Liver (tissue), 2 donors: Measurements from ENCODE around the gene MYBPC2.

Source experiments
- TF ChIP-seq, protein P1 (sequence below): fragments of 150-350 bp; IDR thresholded peaks from 2 replicates; pipeline ENCODE4 v1.5.1; 2017; ENCODE audit warnings: improper control_type of control experiment, low read depth, low read length; ENCODE audit not compliant: missing input control
- TF ChIP-seq, protein P2 (sequence below): IDR thresholded peaks from 2 replicates; pipeline ENCODE4 v1.6.1; 2016; ENCODE audit warnings: antibody characterized with exemption
- TF ChIP-seq, protein P3 (sequence below): IDR thresholded peaks from 2 replicates; pipeline ENCODE4 v1.6.1; 2016; ENCODE audit warnings: antibody characterized with exemption, mild to moderate bottlenecking
- donor health status: healthy.

DNA sequence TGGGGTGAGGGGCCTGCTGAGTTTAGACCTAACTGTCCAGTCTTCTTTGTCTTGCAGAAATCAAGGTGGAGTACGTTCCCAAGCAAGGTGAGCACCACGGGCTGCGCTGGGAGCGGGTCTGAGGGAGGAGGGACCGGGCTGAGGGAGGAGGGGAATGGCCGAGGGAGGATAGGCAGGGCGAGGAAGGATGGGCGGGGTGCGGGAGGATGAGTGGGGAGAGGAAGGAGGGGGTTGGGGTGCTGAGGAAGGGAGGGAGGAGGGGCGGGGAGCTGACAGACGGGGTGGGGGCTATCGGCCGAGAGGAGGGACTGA, 18.5 kb downstream of the MYBPC2 start:
- TF ChIP-seq, protein P1, sequence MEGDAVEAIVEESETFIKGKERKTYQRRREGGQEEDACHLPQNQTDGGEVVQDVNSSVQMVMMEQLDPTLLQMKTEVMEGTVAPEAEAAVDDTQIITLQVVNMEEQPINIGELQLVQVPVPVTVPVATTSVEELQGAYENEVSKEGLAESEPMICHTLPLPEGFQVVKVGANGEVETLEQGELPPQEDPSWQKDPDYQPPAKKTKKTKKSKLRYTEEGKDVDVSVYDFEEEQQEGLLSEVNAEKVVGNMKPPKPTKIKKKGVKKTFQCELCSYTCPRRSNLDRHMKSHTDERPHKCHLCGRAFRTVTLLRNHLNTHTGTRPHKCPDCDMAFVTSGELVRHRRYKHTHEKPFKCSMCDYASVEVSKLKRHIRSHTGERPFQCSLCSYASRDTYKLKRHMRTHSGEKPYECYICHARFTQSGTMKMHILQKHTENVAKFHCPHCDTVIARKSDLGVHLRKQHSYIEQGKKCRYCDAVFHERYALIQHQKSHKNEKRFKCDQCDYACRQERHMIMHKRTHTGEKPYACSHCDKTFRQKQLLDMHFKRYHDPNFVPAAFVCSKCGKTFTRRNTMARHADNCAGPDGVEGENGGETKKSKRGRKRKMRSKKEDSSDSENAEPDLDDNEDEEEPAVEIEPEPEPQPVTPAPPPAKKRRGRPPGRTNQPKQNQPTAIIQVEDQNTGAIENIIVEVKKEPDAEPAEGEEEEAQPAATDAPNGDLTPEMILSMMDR = no peak
- TF ChIP-seq, protein P2, sequence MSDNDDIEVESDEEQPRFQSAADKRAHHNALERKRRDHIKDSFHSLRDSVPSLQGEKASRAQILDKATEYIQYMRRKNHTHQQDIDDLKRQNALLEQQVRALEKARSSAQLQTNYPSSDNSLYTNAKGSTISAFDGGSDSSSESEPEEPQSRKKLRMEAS = no peak
- TF ChIP-seq, protein P3, sequence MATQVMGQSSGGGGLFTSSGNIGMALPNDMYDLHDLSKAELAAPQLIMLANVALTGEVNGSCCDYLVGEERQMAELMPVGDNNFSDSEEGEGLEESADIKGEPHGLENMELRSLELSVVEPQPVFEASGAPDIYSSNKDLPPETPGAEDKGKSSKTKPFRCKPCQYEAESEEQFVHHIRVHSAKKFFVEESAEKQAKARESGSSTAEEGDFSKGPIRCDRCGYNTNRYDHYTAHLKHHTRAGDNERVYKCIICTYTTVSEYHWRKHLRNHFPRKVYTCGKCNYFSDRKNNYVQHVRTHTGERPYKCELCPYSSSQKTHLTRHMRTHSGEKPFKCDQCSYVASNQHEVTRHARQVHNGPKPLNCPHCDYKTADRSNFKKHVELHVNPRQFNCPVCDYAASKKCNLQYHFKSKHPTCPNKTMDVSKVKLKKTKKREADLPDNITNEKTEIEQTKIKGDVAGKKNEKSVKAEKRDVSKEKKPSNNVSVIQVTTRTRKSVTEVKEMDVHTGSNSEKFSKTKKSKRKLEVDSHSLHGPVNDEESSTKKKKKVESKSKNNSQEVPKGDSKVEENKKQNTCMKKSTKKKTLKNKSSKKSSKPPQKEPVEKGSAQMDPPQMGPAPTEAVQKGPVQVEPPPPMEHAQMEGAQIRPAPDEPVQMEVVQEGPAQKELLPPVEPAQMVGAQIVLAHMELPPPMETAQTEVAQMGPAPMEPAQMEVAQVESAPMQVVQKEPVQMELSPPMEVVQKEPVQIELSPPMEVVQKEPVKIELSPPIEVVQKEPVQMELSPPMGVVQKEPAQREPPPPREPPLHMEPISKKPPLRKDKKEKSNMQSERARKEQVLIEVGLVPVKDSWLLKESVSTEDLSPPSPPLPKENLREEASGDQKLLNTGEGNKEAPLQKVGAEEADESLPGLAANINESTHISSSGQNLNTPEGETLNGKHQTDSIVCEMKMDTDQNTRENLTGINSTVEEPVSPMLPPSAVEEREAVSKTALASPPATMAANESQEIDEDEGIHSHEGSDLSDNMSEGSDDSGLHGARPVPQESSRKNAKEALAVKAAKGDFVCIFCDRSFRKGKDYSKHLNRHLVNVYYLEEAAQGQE = no peak
